ENCODE measurements around the gene CADM3. TPM values are rescaled to one million over a fixed set of nuclear protein-coding genes. Genes with fewer than 3 reads are reported as not detected.

Gene CADM3
- total RNA-seq, 4 donors from 2014 or later, result 0.73 to 4.8 (median 3.8) TPM

DNA sequence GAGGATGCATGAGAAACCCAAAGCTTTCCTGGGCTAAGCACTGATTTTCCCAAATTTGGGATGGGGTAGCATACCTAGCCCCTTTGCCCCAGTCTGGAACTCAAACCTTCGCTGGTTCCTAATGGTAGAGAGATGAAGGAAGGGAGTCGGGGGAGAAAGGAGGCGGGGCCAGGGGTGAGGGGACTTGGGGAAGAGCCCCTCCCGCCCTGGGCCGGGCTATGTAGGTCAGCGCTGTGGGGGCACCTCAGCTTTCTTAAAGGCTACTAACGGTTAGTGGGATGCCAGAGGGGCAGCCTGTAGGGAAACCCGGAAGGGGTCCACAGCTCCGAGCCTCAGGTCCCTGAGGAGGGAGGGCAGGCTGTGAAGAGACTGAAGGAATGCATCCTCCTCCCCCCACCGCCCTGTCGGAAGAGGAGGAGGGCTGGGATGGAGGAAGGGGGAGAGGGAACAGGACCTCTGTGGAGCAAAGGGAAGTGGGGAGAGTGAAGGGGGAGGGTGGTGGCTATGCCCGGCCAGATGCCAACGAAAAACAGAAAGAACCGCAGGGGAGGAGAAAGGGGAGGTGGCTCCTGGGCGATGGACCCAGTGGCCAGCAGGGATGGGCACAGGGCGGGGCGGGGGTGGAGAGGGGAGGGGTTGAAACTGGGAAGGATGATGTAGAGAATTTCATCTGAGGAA is 1.3 kb downstream of the CADM3 start:
- Histone ChIP-seq H3K27me3 (peaks cover 7% of the 10 kb centered on the region), H3K4me1 (peaks cover 0 to 18% of the 10 kb centered on the region in 2 donors), H3K36me3 (no peaks in the 10 kb centered on the region), H3K27ac (no peak overlapping the region), H3K4me3 (replicated peaks in 1 of 3) (peak overlapping the region in 1 of 3 donors; percentile 9), H3K9me3 (no peaks in the 10 kb centered on the region)
- TF ChIP-seq, protein P1, sequence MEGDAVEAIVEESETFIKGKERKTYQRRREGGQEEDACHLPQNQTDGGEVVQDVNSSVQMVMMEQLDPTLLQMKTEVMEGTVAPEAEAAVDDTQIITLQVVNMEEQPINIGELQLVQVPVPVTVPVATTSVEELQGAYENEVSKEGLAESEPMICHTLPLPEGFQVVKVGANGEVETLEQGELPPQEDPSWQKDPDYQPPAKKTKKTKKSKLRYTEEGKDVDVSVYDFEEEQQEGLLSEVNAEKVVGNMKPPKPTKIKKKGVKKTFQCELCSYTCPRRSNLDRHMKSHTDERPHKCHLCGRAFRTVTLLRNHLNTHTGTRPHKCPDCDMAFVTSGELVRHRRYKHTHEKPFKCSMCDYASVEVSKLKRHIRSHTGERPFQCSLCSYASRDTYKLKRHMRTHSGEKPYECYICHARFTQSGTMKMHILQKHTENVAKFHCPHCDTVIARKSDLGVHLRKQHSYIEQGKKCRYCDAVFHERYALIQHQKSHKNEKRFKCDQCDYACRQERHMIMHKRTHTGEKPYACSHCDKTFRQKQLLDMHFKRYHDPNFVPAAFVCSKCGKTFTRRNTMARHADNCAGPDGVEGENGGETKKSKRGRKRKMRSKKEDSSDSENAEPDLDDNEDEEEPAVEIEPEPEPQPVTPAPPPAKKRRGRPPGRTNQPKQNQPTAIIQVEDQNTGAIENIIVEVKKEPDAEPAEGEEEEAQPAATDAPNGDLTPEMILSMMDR (IDR thresholded peaks at IDR 0.05), result no peak
- no peak for TF ChIP-seq POLR2A (IDR thresholded peaks at IDR 0.05)
- intact Hi-C loops (cut with DNase I), result no loop called here
- DNase-seq, result no peak
- WGBS, 2 donors, result 1 to 5% methylated on average over 17 of the region's 17 CpGs

DNA sequence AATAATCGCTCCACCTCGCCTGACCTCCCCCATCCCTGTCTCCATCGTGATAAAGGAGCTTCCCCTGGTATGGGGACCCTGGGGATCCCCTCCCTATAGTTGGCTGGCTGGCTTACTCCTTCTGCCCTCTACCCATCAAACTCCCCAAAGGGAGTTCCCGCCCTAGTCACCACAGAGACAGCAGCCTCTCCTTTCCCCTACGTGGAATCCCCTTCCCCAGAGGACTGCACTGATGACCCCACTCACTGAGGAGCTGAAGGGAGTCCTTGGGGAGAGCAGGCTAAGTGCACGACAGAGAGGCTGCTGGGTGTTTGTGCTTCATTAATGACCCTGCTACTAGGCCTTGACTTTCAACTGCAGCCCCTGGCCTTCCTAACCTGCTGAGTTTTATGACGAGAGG is 1.9 kb downstream of the CADM3 start:
- DNase-seq, result no peak
- intact Hi-C loops (cut with DNase I), result no loop called here
- Histone ChIP-seq H3K36me3 (no peaks in the 10 kb centered on the region), H3K9me3 (no peaks in the 10 kb centered on the region), H3K27me3 (peaks cover 7% of the 10 kb centered on the region), H3K4me1 (peaks cover 0 to 18% of the 10 kb centered on the region in 2 donors), H3K27ac (no peak overlapping the region), H3K4me3 (replicated peaks in 1 of 3) (no peak overlapping the region)
- TF ChIP-seq, protein P1 (IDR thresholded peaks at IDR 0.05), result no peak
- no peak for TF ChIP-seq POLR2A (IDR thresholded peaks at IDR 0.05)
- 29 to 43% methylated on average over 7 of the region's 7 CpGs for WGBS, 2 donors

DNA sequence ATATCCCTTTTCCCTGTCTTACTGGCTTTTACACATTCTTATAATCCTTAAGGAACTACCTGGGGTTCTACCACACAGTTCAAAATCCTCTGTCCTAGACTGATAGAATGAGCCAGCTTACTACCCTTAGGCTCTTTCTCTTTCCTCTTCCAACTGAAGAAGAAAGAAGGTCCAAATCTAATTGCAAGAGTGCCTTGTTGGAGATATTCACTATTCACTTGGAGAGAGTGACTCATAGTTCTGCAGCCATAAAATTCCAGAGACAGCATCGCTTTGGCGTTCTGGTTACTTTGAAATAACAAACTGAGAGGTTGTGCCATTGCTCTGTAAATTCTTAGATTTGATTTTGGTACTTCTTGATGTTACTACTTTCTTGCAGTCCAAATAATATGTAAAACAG is 4.2 kb downstream of the CADM3 start:
- Histone ChIP-seq H3K9me3 (no peaks in the 10 kb centered on the region), H3K27ac (no peak overlapping the region), H3K4me3 (replicated peaks in 1 of 3) (no peak overlapping the region), H3K4me1 (peaks cover 0 to 18% of the 10 kb centered on the region in 2 donors), H3K27me3 (peaks cover 7% of the 10 kb centered on the region), H3K36me3 (no peaks in the 10 kb centered on the region)
- 80 to 87% methylated on average over 2 of the region's 2 CpGs for WGBS, 2 donors
- intact Hi-C loops (cut with DNase I), result no loop called here
- no peak for DNase-seq
- TF ChIP-seq, protein P1 (IDR thresholded peaks at IDR 0.05), result no peak
- TF ChIP-seq POLR2A (IDR thresholded peaks at IDR 0.05), result no peak

DNA sequence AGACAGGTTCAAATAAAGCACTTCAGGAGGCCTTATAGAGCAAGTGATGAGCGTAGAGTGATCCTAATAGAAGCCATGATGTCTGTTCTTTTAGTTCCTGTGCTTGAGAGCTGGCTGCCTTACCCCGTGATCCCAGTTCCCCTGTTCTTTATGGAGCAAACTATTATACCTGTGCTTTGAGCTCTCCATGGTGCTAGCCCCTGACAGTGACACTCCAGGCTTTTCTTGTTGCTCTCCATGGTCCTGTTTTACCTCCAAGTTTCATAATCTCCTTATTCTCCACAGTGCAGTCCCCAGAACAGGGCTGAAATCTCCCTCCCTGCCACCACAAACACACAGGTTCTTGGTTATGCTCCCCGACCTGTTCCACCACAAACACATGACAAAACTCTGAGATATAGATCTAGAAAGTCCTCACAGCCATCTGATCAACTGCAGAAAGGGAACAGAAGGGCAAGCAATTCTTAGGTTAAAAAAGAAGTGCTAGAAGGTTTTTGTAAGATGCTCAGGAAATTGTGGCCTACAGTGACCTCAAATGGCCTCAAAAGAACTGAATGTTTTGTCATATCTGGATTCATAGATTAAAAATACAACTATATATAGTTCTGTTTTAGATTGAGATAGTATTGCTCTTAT is 6.0 kb downstream of the CADM3 start:
- H3K4me3 ChIP-seq (replicated peaks in 1 of 3), result no peak overlapping the region
- H3K27me3 ChIP-seq, result no peaks in the 10 kb centered on the region
- H3K4me1 ChIP-seq, result peaks cover 0 to 6% of the 10 kb centered on the region in 2 donors
- 6 to 11% methylated on average over 3 of the region's 3 CpGs for WGBS, 2 donors
- H3K36me3 ChIP-seq, result no peaks in the 10 kb centered on the region
- intact Hi-C loops (cut with DNase I), result no loop called here
- no peaks in the 10 kb centered on the region for H3K9me3 ChIP-seq
- peak; percentile 53 to 74 for DNase-seq
- no peak overlapping the region for H3K27ac ChIP-seq
- TF ChIP-seq POLR2A (IDR thresholded peaks at IDR 0.05), result no peak
- TF ChIP-seq, protein P1 (IDR thresholded peaks at IDR 0.05), result no peak

DNA sequence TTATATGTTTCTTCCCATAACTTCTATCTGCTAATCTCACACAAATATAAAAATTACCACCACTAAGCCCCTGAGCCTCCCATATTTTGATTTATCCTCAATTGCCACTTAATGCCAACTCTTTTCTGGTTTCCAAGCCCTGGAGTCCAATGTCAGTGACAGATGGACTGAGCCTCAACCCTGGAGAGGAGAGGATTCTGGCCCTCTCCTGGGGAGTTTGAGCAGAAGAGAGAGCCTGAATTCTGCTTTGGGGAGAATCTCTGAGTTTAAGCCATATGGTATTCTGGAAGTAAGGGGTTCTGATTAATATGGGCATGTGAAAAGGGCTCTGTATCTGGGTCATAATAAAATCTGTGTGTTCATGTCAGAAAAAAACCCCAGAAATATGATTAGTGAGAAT is 8.5 kb downstream of the CADM3 start:
- TF ChIP-seq, protein P1 (IDR thresholded peaks at IDR 0.05), result no peak
- TF ChIP-seq POLR2A (IDR thresholded peaks at IDR 0.05), result no peak

More for the DNA sequence above, 8.5 kb downstream of the CADM3 start:
- no peaks in the 10 kb centered on the region for H3K4me1 ChIP-seq
- H3K4me3 ChIP-seq (replicated peaks in 1 of 3), result no peak overlapping the region
- intact Hi-C loops (cut with DNase I), result no loop called here
- no peaks in the 10 kb centered on the region for H3K27me3 ChIP-seq
- DNase-seq, result no peak
- no peak overlapping the region for H3K27ac ChIP-seq
- H3K9me3 ChIP-seq, result no peaks in the 10 kb centered on the region
- no peaks in the 10 kb centered on the region for H3K36me3 ChIP-seq

Measured in thyroid gland (tissue), 4 donors.